ENCODE measurements around the gene GNAQ.
A peak's percentile ranks its signal among the peaks of the same experiment; 100 is the strongest.
"Not testable (repeated sequence)": the region's sequence is repeated elsewhere in the genome, so short reads cannot be mapped to it uniquely, and the experiment has no call there.

The GNAQ gene

DNA sequence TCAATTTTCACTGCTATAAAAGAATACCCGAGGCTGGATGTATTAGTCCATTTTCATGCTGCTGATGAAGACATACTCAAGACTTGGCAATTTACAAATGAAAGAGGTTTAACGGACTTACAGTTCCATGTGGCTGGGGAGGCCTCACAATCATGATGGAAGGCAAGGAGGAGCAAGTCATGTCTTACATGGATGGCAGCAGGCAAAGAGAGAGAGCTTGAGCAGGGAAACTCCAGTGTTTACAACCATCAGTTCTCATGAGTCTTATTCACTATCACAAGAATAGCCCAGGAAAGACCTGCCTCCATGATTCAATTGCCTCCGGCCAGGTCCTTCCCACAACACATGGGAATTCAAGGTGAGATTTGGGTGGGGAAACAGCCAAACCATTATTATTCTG, 170.7 kb downstream of the GNAQ start:
- not testable (repeated sequence) for H3K4me1 ChIP-seq (ENCODE audit: control insufficient read depth in 5 of 5, insufficient read depth in 5 of 5, low read length in 5 of 5); H3K36me3 ChIP-seq (ENCODE audit: control insufficient read depth in 5 of 5, insufficient read depth in 5 of 5, low read length in 5 of 5); H3K27me3 ChIP-seq (ENCODE audit: control insufficient read depth in 5 of 5, insufficient read depth in 4 of 5, low read length in 5 of 5); H3K9me3 ChIP-seq (ENCODE audit: control insufficient read depth in 5 of 5, low read length in 5 of 5); H3K4me3 ChIP-seq (ENCODE audit: low read depth in 1 of 5, low read length in 5 of 5); H3K27ac ChIP-seq (ENCODE audit: low read depth, low read length); H3K9ac ChIP-seq (ENCODE audit: low read length in 5 of 5)

DNA sequence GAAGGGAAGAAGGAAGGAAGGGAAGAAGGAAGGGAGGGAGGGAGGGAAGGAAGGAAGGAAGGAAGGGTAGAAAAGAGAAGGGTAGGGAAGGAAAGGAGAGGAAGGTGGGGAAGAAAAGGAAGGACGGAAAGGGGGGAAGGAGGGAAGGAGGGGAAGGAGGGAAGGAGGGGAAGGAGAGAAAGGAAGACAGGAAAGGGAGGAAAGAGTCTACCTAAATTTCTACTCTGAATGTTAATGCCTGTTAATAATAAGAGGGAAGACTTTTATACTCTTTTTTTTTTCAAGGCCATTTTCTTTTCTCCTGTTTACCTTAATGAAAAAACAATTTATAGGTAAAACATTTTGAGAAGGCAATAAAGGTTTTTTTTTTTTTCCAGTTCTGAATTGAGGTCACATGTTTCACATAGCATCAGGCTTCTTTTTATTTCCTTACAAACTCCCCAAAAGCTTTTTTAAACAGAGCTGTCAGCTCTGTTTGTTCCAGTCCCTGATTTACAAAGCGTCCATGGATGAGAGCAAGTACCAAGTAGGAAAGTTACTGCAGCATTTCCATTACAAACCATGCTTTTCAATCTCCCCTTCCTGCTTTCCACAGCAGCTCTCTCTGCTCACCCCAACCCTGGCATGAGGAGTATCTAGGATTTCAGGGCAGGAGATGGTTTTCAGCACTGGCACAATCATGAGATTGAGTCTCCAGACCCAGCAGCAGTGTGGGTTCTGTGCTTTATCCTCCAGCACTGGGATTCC, 173.9 kb downstream of the GNAQ start:
- H3K27me3 ChIP-seq (ENCODE audit: control insufficient read depth in 5 of 5, insufficient read depth in 4 of 5, low read length in 5 of 5): no peaks in the 10 kb centered on the region
- no peaks in the 10 kb centered on the region for H3K9me3 ChIP-seq (ENCODE audit: control insufficient read depth in 5 of 5, low read length in 5 of 5)
- peaks cover 0 to 9% (median 0%) of the 10 kb centered on the region in 5 donors for H3K4me1 ChIP-seq (ENCODE audit: control insufficient read depth in 5 of 5, insufficient read depth in 5 of 5, low read length in 5 of 5)
- H3K27ac ChIP-seq (ENCODE audit: low read depth, low read length): no peak overlapping the region
- H3K36me3 ChIP-seq (ENCODE audit: control insufficient read depth in 5 of 5, insufficient read depth in 5 of 5, low read length in 5 of 5): no peaks in the 10 kb centered on the region
- H3K9ac ChIP-seq (ENCODE audit: low read length in 5 of 5): no peak overlapping the region
- H3K4me3 ChIP-seq (ENCODE audit: low read depth in 1 of 5, low read length in 5 of 5): no peak overlapping the region

DNA sequence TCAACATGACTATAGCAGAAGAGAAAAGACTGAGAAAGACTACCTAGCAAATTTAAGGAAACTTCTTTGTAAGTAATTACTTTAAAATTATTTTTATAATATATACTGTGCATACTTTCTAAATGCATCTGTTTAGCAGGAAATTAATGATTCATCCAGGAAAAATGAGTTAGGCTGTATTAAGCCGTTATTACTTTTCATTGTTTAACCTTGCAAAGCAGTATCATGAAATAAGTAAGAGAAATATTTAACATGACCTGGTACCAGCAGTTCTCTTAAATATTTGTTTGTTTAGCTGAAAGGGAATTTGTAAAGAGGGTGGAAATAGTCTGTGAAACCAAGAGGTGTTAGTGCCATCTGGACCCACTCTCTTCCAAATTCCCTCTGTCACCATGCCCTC, 175.0 kb downstream of the GNAQ start:
- H3K36me3 ChIP-seq (ENCODE audit: control insufficient read depth in 5 of 5, insufficient read depth in 5 of 5, low read length in 5 of 5): no peaks in the 10 kb centered on the region
- peaks cover 0 to 14% (median 7%) of the 10 kb centered on the region in 5 donors for H3K4me1 ChIP-seq (ENCODE audit: control insufficient read depth in 5 of 5, insufficient read depth in 5 of 5, low read length in 5 of 5)
- no peak overlapping the region for H3K9ac ChIP-seq (ENCODE audit: low read length in 5 of 5)
- no peaks in the 10 kb centered on the region for H3K9me3 ChIP-seq (ENCODE audit: control insufficient read depth in 5 of 5, low read length in 5 of 5)
- H3K27me3 ChIP-seq (ENCODE audit: control insufficient read depth in 5 of 5, insufficient read depth in 4 of 5, low read length in 5 of 5): no peaks in the 10 kb centered on the region
- no peak overlapping the region for H3K27ac ChIP-seq (ENCODE audit: low read depth, low read length)
- H3K4me3 ChIP-seq (ENCODE audit: low read depth in 1 of 5, low read length in 5 of 5): no peak overlapping the region

DNA sequence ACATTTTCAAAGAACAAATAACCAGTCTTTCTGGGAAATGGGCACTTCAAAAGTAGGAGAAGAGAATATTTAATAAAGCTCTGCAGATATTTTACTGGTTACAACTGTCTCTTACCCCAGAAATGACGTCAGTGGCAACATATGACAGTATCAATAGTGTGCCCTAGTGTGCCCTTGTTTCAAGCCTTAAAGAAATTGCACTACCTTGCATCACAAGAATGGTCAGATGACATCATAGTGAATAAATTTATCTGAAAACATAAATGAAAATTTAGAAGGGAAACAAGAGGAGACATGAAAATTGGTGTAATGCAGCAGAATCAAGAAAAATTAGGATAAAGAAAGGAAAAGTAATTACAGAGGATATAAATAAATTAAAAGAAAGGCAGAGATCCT, 176.7 kb downstream of the GNAQ start:
- Histone ChIP-seq H3K9ac (ENCODE audit: low read length in 5 of 5) (no peak overlapping the region), H3K36me3 (ENCODE audit: control insufficient read depth in 5 of 5, insufficient read depth in 5 of 5, low read length in 5 of 5) (no peaks in the 10 kb centered on the region), H3K9me3 (ENCODE audit: control insufficient read depth in 5 of 5, low read length in 5 of 5) (no peaks in the 10 kb centered on the region), H3K27me3 (ENCODE audit: control insufficient read depth in 5 of 5, insufficient read depth in 4 of 5, low read length in 5 of 5) (no peaks in the 10 kb centered on the region), H3K4me1 (ENCODE audit: control insufficient read depth in 5 of 5, insufficient read depth in 5 of 5, low read length in 5 of 5) (peaks cover 0 to 14% (median 7%) of the 10 kb centered on the region in 5 donors), H3K27ac (ENCODE audit: low read depth, low read length) (no peak overlapping the region), H3K4me3 (ENCODE audit: low read depth in 1 of 5, low read length in 5 of 5) (no peak overlapping the region)

DNA sequence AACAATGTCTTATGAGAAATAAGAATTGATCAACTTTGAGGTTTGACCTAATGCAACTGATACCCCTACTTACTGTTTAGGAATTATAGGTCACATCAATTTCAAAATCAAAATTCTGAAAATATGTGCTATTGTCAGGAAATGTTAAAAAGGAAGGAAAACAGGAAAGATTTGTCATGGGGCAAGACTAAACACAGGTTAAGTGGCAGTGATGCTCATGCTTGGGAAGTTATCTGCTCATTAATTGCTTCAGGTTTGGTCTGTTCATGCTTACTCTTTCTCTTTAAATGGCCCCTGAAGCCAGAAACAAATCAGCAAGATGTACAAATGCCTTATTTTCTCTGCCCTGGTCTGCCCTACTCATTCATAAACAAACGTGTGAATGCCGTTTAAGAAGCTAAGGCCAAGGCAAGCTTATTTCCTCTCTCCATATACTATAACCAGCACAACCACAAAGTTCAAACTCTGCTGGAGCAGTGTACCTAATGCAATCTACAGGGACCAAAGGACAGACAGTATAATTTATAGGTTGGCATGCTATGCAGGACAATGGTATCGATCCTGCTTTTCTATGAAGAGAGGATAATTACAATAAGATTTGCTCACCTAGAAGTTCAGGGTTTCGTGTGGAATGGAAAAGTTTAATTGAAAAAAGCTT, 177.2 kb downstream of the GNAQ start:
- H3K27ac ChIP-seq (ENCODE audit: low read depth, low read length): no peak overlapping the region
- H3K27me3 ChIP-seq (ENCODE audit: control insufficient read depth in 5 of 5, insufficient read depth in 4 of 5, low read length in 5 of 5): no peaks in the 10 kb centered on the region
- peaks cover 0 to 19% (median 9%) of the 10 kb centered on the region in 5 donors for H3K4me1 ChIP-seq (ENCODE audit: control insufficient read depth in 5 of 5, insufficient read depth in 5 of 5, low read length in 5 of 5)
- no peak overlapping the region for H3K4me3 ChIP-seq (ENCODE audit: low read depth in 1 of 5, low read length in 5 of 5)
- H3K9ac ChIP-seq (ENCODE audit: low read length in 5 of 5): no peak overlapping the region
- H3K36me3 ChIP-seq (ENCODE audit: control insufficient read depth in 5 of 5, insufficient read depth in 5 of 5, low read length in 5 of 5): no peaks in the 10 kb centered on the region
- H3K9me3 ChIP-seq (ENCODE audit: control insufficient read depth in 5 of 5, low read length in 5 of 5): no peaks in the 10 kb centered on the region

DNA sequence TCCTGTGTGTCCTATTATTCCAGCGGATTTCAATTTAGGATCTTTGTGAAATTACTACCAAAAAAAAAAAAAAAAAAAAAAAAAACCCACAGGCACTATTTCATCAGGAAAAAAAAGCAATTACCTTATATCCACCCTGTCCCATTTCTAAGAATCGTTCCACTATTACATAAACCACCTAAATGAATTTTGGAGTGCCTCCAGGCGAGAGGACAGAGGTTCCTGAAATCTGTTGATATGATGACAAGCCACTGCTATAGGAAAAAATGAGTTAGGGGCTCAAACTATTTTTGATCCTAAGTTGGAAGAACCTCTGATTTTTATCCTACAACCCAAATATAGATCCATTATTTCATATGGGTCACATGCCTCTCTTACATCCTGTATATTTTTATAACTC, 177.9 kb downstream of the GNAQ start:
- H3K4me1 ChIP-seq (ENCODE audit: control insufficient read depth in 5 of 5, insufficient read depth in 5 of 5, low read length in 5 of 5): peaks cover 0 to 26% (median 16%) of the 10 kb centered on the region in 5 donors
- H3K27ac ChIP-seq (ENCODE audit: low read depth, low read length): no peak overlapping the region

DNA sequence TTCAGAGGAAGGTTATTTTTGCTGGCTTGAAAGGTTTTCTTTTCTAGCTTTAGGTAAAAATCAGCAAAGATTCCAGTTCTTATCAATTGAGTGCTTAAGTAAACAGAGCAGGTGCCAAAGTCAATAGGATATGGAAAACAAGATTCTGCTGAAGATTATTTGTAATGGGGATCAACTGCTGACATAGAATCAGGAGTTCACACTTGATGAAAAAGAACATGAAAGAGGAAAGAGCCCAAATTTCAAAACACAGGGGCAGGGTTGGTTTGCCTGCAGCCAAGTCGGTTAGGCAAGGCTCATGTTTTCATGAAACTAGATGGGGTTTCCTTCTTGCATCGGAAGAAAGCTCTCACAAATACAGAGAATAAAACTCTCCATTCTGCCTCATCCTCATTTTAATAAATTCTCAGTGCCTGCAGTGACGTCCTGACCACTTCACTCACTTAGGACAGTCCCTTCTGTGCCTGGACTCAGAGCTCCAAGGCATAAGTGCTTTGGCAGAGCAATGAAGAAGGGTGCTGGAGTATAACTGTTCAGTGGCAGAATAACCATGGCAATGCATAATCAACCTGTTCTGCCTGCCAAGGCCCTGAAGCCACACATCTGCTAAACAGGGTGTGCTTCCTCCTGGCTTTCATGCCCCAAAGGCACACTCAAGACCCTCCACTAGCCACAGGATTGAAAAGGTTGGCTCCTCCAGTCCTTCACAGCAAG, 179.6 kb downstream of the GNAQ start:
- H3K27ac ChIP-seq (ENCODE audit: low read depth, low read length): no peak overlapping the region
- H3K9me3 ChIP-seq (ENCODE audit: control insufficient read depth in 5 of 5, low read length in 5 of 5): no peaks in the 10 kb centered on the region
- H3K4me3 ChIP-seq (ENCODE audit: low read depth in 1 of 5, low read length in 5 of 5): peak overlapping the region in 1 of 5 donors; percentile 26
- H3K27me3 ChIP-seq (ENCODE audit: control insufficient read depth in 5 of 5, insufficient read depth in 4 of 5, low read length in 5 of 5): no peaks in the 10 kb centered on the region
- H3K4me1 ChIP-seq (ENCODE audit: control insufficient read depth in 5 of 5, insufficient read depth in 5 of 5, low read length in 5 of 5): peaks cover 0 to 43% (median 30%) of the 10 kb centered on the region in 5 donors
- H3K9ac ChIP-seq (ENCODE audit: low read length in 5 of 5): peak overlapping the region in 1 of 5 donors; percentile 5
- no peaks in the 10 kb centered on the region for H3K36me3 ChIP-seq (ENCODE audit: control insufficient read depth in 5 of 5, insufficient read depth in 5 of 5, low read length in 5 of 5)

More for the DNA sequence above, 177.9 kb downstream of the GNAQ start:
- Histone ChIP-seq H3K36me3 (ENCODE audit: control insufficient read depth in 5 of 5, insufficient read depth in 5 of 5, low read length in 5 of 5) (no peaks in the 10 kb centered on the region), H3K27me3 (ENCODE audit: control insufficient read depth in 5 of 5, insufficient read depth in 4 of 5, low read length in 5 of 5) (no peaks in the 10 kb centered on the region), H3K9ac (ENCODE audit: low read length in 5 of 5) (no peak overlapping the region), H3K4me3 (ENCODE audit: low read depth in 1 of 5, low read length in 5 of 5) (no peak overlapping the region), H3K9me3 (ENCODE audit: control insufficient read depth in 5 of 5, low read length in 5 of 5) (no peaks in the 10 kb centered on the region)

DNA sequence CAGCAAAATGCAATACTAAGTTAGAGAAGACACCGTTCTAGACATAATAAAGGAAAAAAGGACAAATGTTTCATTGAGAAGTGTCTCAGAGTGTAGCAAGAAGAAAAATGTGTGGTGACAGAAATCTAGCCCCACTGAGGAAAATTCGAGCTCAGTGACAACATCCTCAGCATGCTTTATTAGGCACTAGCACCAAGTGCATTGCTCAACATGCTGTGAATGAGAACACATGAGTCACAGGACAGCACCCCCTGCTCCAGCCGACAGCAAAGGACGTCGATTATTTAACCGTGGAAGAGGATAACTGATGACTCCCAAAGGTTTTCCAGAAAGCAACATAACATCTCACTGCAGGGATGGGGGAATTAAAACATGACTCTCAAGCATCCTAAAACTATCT, 182.7 kb downstream of the GNAQ start:
- H3K9me3 ChIP-seq (ENCODE audit: control insufficient read depth in 5 of 5, low read length in 5 of 5): no peaks in the 10 kb centered on the region
- H3K27me3 ChIP-seq (ENCODE audit: control insufficient read depth in 5 of 5, insufficient read depth in 4 of 5, low read length in 5 of 5): no peaks in the 10 kb centered on the region
- H3K4me3 ChIP-seq (ENCODE audit: low read depth in 1 of 5, low read length in 5 of 5): no peak overlapping the region
- peaks cover 0 to 53% (median 39%) of the 10 kb centered on the region in 5 donors for H3K4me1 ChIP-seq (ENCODE audit: control insufficient read depth in 5 of 5, insufficient read depth in 5 of 5, low read length in 5 of 5)
- peak overlapping the region in 2 of 5 donors; percentile 26 to 36 for H3K9ac ChIP-seq (ENCODE audit: low read length in 5 of 5)
- peak overlapping the region; percentile 79 for H3K27ac ChIP-seq (ENCODE audit: low read depth, low read length)
- no peaks in the 10 kb centered on the region for H3K36me3 ChIP-seq (ENCODE audit: control insufficient read depth in 5 of 5, insufficient read depth in 5 of 5, low read length in 5 of 5)

DNA sequence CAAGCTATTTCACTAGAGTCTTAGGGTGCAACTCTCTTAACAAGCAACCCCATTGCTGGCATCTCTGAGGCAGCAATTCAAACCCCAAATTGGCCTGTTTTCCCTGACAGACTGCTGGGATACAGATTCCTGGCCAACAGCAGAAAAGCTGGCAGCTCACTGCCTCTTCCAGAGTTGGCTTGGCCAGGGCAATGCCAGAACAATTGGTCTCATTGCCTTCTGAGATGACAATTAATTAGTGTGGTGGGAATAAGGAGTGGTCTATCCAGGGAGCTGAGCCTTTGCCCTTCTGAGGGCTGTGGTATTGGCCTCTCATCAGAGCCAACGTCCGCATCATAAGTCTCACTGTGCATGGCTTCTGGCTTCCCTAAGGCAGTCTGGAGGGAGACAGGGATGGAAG, 183.2 kb downstream of the GNAQ start:
- Histone ChIP-seq H3K27ac (ENCODE audit: low read depth, low read length) (peak overlapping the region; percentile 79), H3K9me3 (ENCODE audit: control insufficient read depth in 5 of 5, low read length in 5 of 5) (no peaks in the 10 kb centered on the region), H3K9ac (ENCODE audit: low read length in 5 of 5) (peak overlapping the region in 2 of 5 donors; percentile 26 to 36), H3K4me3 (ENCODE audit: low read depth in 1 of 5, low read length in 5 of 5) (no peak overlapping the region), H3K27me3 (ENCODE audit: control insufficient read depth in 5 of 5, insufficient read depth in 4 of 5, low read length in 5 of 5) (no peaks in the 10 kb centered on the region), H3K36me3 (ENCODE audit: control insufficient read depth in 5 of 5, insufficient read depth in 5 of 5, low read length in 5 of 5) (no peaks in the 10 kb centered on the region), H3K4me1 (ENCODE audit: control insufficient read depth in 5 of 5, insufficient read depth in 5 of 5, low read length in 5 of 5) (peaks cover 0 to 53% (median 39%) of the 10 kb centered on the region in 5 donors)

DNA sequence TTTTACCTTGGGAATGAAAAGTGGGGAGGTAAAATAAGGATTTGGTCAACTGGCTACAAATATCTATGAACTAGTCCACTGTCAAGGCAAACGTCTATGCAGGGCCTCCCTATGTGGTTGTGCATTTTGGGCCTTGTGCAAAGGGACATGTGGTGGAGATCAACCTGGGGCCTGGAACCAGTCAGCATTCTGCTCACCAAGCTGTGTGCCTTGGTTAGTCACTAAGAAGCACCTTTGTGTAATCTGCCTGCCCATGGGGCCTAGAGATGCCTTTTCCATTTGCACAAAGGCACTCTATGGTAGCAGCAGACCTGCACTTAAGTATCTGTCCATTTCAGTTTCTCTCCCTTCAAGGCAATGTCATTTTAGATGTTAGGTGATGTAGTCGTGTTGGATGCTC, 184.0 kb downstream of the GNAQ start:
- H3K9ac ChIP-seq (ENCODE audit: low read length in 5 of 5): no peak overlapping the region
- peak overlapping the region; percentile 79 for H3K27ac ChIP-seq (ENCODE audit: low read depth, low read length)
- H3K36me3 ChIP-seq (ENCODE audit: control insufficient read depth in 5 of 5, insufficient read depth in 5 of 5, low read length in 5 of 5): no peaks in the 10 kb centered on the region
- H3K27me3 ChIP-seq (ENCODE audit: control insufficient read depth in 5 of 5, insufficient read depth in 4 of 5, low read length in 5 of 5): no peaks in the 10 kb centered on the region
- peaks cover 0 to 53% (median 39%) of the 10 kb centered on the region in 5 donors for H3K4me1 ChIP-seq (ENCODE audit: control insufficient read depth in 5 of 5, insufficient read depth in 5 of 5, low read length in 5 of 5)
- H3K4me3 ChIP-seq (ENCODE audit: low read depth in 1 of 5, low read length in 5 of 5): no peak overlapping the region
- H3K9me3 ChIP-seq (ENCODE audit: control insufficient read depth in 5 of 5, low read length in 5 of 5): no peaks in the 10 kb centered on the region
